Measurements from ENCODE around the gene DSG4. TPM values are rescaled to one million over a fixed set of nuclear protein-coding genes. Genes with fewer than 3 reads are reported as not detected.

Gene DSG4
- total and polyA plus RNA-seq, 3 donors from 2014 or later: 0.08 to 0.83 (median 0.31) TPM

DNA sequence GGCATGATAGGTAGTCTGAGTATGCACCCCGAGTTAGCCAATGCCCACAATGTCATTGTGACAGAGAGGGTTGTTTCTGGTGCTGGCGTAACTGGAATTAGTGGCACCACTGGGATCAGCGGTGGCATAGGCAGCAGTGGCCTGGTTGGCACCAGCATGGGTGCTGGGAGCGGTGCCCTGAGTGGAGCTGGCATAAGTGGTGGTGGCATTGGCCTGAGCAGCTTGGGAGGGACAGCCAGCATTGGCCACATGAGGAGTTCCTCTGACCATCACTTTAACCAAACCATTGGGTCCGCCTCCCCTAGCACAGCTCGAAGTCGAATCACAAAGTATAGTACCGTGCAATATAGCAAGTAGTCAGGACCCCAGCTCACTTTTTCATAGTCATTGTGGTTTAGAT lies 21.6 kb upstream of the DSG4 start:
- no peaks in the 10 kb centered on the region for H3K27me3 ChIP-seq
- no peaks in the 10 kb centered on the region for H3K4me1 ChIP-seq
- no peaks in the 10 kb centered on the region for H3K36me3 ChIP-seq (ENCODE audit: low read depth, missing control alignments)
- intact Hi-C loops (cut with DNase I; ENCODE audit: low total_unique reads): no loop called here
- no peak overlapping the region for H3K4me3 ChIP-seq
- no peaks in the 10 kb centered on the region for H3K9me3 ChIP-seq
- 93 to 96% methylated on average over 8 of the region's 8 CpGs for WGBS, 2 donors
- no peak for DNase-seq
- TF ChIP-seq CTCF (IDR thresholded peaks at IDR 0.05) (no peak), POLR2A (IDR thresholded peaks at IDR 0.05) (no peak)
- no peak overlapping the region for H3K27ac ChIP-seq

DNA sequence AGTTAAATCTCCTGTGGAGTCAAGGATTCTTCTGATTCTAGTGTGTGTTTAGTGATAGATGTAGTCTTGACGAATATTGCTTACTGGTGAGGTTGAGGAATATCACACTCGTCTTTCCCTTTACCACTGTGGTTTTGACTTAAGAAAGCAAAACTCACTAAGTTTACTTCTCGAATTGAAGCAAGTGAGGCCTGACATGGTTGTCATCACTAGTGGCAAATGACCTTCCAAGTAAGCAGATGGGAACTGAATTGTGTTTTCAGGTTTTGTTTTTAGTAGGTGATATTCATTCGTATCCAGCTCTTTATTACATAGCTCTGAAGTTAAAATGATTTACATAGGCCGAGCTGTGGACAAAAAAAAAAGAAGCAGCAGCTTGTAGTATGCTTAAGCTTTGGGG lies 20.6 kb upstream of the DSG4 start:
- Histone ChIP-seq H3K9me3 (no peaks in the 10 kb centered on the region), H3K27ac (no peak overlapping the region), H3K4me3 (no peak overlapping the region), H3K36me3 (ENCODE audit: low read depth, missing control alignments) (no peaks in the 10 kb centered on the region), H3K4me1 (no peaks in the 10 kb centered on the region), H3K27me3 (no peaks in the 10 kb centered on the region)
- 85 to 86% methylated on average over 5 of the region's 5 CpGs for WGBS, 2 donors
- no peak for DNase-seq
- intact Hi-C loops (cut with DNase I; ENCODE audit: low total_unique reads): no loop called here
- no peak for TF ChIP-seq CTCF (IDR thresholded peaks at IDR 0.05)
- TF ChIP-seq POLR2A (IDR thresholded peaks at IDR 0.05): no peak

GRCh38 chr18:31364190-31364589 lies 12.4 kb upstream of the DSG4 start:
- H3K27ac ChIP-seq: no peak overlapping the region
- intact Hi-C loops (cut with DNase I; ENCODE audit: low total_unique reads): no loop called here
- no peaks in the 10 kb centered on the region for H3K27me3 ChIP-seq
- TF ChIP-seq CTCF (IDR thresholded peaks at IDR 0.05): no peak
- no peak for TF ChIP-seq POLR2A (IDR thresholded peaks at IDR 0.05)
- H3K36me3 ChIP-seq (ENCODE audit: low read depth, missing control alignments): no peaks in the 10 kb centered on the region
- H3K4me3 ChIP-seq: no peak overlapping the region
- 89 to 92% methylated on average over 4 of the region's 4 CpGs for WGBS, 2 donors
- no peaks in the 10 kb centered on the region for H3K9me3 ChIP-seq
- no peak for DNase-seq
- H3K4me1 ChIP-seq: no peaks in the 10 kb centered on the region

GRCh38 chr18:31369478-31369877 lies 7.1 kb upstream of the DSG4 start:
- Histone ChIP-seq H3K4me3 (no peak overlapping the region), H3K4me1 (no peaks in the 10 kb centered on the region), H3K9me3 (no peaks in the 10 kb centered on the region), H3K27ac (no peak overlapping the region), H3K27me3 (no peaks in the 10 kb centered on the region), H3K36me3 (ENCODE audit: low read depth, missing control alignments) (no peaks in the 10 kb centered on the region)
- no peak for TF ChIP-seq POLR2A (IDR thresholded peaks at IDR 0.05)
- no peak for TF ChIP-seq CTCF (IDR thresholded peaks at IDR 0.05)
- DNase-seq: no peak
- intact Hi-C loops (cut with DNase I; ENCODE audit: low total_unique reads): no loop called here

GRCh38 chr18:31371989-31372388 lies 4.6 kb upstream of the DSG4 start:
- H3K9me3 ChIP-seq: no peaks in the 10 kb centered on the region
- intact Hi-C loops (cut with DNase I; ENCODE audit: low total_unique reads): no loop called here
- TF ChIP-seq CTCF (IDR thresholded peaks at IDR 0.05) (no peak), POLR2A (IDR thresholded peaks at IDR 0.05) (no peak)
- no peak overlapping the region for H3K27ac ChIP-seq
- H3K27me3 ChIP-seq: no peaks in the 10 kb centered on the region
- no peak for DNase-seq
- H3K36me3 ChIP-seq (ENCODE audit: low read depth, missing control alignments): no peaks in the 10 kb centered on the region
- no peaks in the 10 kb centered on the region for H3K4me1 ChIP-seq
- H3K4me3 ChIP-seq: no peak overlapping the region

Measured in testis (tissue), 3 donors.